ENCODE results near the gene HMCES.
"Not testable (repeated sequence)": the region's sequence is repeated elsewhere in the genome, so short reads cannot be mapped to it uniquely, and the experiment has no call there.

HMCES gene

DNA sequence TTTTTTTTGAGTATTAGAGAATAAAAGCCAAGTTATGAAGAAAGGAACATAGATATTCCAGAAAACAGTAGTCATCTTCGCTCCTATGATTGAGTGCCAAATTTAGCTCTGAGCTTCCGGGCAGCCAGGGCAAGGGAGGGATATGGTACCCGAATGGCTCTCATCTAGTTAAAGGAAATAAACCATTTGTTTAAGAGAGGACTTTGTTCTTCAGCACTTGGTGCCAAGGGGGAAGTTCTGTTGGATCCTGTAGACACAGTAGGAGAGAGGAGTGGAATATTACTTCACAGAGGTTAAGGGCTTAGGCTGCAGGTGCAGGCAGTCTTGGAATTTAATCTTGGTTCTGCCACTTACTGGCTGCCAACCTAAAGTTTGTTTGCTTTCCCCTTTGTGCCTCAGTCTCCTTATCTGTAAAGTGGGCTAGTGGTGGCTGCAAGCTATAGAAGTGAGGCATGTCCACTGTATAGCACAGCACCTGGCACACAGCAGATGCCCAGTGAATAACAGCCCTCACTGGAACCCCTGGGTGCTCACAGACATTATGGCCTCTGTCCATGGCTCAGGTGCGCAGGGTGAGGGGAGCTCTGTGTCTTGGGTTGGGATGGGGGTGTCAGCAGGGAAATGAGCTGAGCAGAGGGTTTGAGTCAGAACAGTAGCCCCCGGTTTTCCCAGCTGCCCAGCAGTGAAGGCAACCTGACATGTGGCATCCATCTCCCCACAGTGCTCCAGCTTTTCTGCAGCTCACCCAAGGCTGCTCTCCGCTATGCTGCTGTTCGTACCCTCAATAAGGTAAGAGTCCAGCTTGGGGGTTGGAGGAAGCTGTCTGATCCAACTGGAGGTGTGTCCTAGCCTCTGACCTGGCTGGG lies 18.8 kb upstream of the HMCES start:
- DNase-seq: no peak

- no peak for DNase-seq
These were observed 18.1 kb upstream of the HMCES start for GRCh38 chr3:129260606-129261005.

- no peak for DNase-seq
These were observed 16.8 kb upstream of the HMCES start for GRCh38 chr3:129261894-129262293.

DNA sequence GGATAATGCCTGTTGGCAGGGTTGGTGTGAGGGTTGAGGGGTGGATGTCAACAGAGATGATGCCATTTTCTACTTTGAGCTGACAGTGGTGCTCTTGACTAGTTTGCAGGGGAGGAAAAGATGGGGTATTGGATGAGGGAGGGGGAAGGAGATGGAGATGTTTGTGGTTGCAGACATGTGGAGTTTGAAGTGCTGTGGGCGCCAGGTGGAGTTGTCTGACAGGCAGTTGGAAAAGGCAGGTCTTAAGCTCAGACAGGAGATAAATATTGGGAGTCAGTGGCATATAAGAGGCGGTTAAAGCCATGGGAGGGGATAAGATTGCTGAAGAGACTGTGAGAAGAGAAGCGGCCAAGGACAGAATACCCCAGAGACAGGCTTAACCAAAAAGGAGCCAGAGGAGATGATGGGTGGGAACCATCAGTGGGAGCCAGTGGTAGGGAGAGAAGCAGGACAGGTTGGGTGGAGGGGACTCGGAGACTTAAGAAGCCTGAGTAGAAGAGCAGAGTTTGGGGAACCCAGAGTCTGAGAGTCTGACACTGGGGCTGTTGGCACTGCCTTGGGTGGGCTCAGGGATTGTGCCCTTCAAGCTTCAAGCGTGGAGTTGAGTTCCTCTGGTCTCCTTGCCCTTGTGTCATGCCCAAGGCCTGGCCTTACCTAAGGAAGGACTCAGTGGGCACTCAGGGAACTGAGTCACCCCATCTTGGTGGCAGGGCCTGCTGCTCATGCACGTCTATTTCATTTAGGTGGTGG lies 15.3 kb upstream of the HMCES start:
- no peak for DNase-seq

GRCh38 chr3:129264994-129265393 lies 13.7 kb upstream of the HMCES start:
- not testable (repeated sequence) for DNase-seq

GRCh38 chr3:129266651-129267050 lies 12.0 kb upstream of the HMCES start:
- no peak for DNase-seq

DNA sequence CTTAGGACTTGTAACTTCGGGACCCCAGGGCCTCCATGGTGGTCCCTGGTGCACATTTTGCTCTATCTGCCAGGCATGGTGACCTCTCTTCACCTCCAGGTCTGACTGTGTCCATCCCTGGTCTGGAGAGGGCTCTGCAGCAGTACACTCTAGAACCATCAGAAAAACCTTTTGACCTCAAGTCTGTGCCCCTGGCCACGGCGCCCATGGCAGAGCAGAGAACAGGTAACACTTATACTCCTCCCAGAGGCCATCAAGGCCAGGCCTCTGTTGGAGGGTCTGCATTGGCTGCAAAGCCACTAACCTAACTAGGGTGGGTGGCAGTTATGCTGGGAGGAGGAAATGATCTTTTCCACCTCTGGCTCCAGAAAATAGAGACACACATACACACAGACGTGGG lies 10.3 kb upstream of the HMCES start:
- no peak for DNase-seq

DNA sequence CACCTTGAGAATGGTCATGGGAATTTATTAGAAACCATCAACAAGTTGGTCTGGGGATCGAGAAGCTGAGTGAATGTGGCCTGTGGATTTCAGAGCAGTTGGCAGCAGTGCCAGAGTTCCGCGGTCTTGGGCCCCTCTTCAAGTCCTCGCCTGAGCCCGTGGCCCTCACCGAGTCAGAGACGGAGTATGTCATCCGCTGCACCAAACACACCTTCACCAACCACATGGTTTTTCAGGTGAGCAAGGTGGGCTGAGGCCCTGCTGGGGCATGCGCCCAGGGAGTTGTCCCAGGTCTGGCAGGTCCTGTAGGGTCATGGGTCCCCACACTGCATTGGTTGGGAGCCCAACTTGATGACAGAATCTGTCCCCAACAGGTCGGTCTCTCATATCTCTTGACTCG lies 7.0 kb upstream of the HMCES start:
- no peak for DNase-seq

DNA sequence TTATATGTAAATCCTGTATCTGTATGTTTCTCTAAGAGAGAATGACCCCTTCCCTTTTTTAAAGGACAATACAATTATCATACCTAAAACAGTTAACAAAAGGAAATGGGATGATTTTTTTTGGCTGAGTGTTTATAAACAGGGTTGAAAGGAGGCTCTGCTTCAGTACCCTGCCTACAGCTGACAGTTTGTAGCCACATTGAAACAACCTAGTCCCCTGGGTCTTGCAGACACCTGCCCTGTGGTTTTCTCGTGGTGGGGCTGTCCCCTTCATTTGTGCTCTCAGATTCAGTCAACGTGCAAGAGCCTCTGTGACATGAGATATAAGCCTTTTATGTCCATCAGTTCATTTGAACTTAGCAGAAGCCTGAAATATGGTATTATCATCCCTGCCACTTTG lies 2.3 kb upstream of the HMCES start:
- no peak for DNase-seq

DNA sequence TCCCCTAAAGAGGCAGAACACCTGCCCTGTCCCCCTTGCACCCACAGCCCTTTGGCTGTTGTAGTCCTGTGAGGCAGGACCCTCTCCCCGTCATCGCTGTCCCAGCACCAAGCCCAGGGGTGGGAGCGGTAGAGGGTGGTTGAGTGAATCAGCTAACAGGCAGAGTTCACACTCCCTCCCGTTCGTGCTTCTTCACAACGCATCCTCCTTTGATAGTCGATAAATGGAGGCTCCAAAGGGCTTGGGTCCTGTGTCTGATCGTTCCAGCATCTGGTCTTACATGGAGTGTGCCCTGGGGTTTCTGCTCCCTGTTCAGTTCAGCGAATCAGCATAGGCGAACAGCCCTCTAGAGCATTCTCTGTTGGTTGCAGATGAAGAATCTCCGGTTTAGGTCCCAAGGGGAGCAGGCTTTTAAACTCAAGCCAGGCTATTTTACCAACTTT lies 820 bp upstream of the HMCES start:
- no peak for DNase-seq

- DNase-seq: peak; percentile 30
These were observed 566 bp downstream of the HMCES start for GRCh38 chr3:129278966-129279906.

- DNase-seq: no peak
These were observed 1.5 kb downstream of the HMCES start for GRCh38 chr3:129280183-129280582.

- DNase-seq: no peak
These were observed 3.1 kb downstream of the HMCES start for GRCh38 chr3:129281726-129282125.

DNA sequence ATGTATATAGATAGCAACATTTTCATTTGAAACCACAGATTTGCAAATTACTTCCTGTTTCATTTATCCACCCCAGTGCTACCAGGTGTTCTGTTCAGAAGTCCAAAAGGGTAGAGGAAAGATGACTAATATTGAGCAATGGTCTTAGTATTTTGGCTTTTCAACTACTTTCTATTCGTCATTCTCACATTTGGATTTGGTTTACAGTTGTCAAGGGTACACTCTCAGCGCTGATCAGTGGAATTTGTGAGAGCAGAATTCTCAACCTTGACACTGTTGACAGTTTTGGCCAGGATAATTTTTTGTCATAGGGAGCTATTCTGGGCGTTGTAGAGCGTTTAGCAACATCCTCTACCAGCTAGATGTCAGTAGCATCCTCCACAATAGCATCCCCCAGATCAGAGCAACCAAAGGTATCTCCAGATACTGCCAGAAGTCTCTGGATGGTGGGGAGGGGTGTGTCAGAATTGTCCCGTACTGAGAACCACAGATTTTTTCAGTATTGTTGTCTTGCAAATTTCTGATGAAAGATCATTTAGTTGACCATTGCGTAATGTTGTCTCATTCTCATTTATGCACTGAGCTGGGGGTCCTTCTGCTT lies 4.2 kb downstream of the HMCES start:
- DNase-seq: no peak

DNA sequence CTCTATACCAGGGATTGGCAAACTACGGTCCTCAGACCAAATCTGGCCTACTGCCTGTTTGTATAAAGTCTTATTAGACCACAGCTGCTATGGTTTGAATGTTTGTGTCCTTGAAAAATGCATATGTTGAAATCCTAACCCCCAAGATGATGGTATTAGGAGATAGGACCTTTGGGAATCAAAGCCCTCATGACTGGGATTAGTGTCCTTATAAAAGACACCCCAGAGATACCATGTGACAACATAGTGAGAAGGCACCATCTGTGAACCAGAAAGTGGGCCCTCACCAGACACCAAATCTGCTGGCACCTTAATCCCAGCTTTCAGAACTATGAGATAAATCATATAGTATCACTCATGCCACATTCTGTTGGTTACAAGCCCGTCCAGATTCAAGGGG lies 7.4 kb downstream of the HMCES start:
- no peak for DNase-seq

- no peak for DNase-seq
These were observed 9.8 kb downstream of the HMCES start for GRCh38 chr3:129288446-129288845.

- no peak for DNase-seq
These were observed 10.7 kb downstream of the HMCES start for GRCh38 chr3:129289201-129289921.

DNA sequence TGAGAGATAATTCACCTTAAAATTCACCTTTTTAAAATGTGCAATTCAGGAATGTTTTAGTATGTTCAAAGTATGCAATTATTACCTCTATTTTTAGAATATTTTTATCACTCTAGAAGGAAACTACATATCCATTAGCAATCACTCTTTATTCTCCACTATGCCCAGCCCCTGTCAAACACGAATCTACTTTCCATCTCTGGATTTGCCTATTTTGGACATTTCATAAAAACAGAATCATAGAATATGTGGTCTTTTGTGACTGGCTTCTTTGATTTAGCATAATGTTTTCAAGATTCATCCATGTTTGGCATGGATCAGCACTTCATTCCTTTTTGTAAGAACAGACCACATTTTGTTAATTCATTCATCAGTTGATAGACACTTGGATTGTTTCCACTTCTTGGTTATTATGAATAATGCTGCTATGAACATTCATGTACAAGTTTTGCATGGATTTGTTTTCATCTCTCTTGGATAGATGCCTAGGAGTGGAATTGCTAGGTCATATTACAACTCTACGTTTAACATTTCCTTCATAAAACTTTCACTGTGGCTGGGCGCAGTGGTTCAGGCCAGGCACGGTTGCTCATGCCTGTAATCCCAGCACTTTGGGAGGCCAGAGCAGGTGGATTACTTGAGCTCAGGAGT lies 12.7 kb downstream of the HMCES start:
- no peak for DNase-seq

GRCh38 chr3:129295286-129295685 lies 16.6 kb downstream of the HMCES start:
- no peak for DNase-seq

GRCh38 chr3:129304146-129304961 lies 25.7 kb downstream of the HMCES start:
- DNase-seq: no peak

GRCh38 chr3:129304962-129305222 lies 26.2 kb downstream of the HMCES start:
- DNase-seq: no peak

Measured in NCI-H1092 treated with DMSO at 0.1 percent for 48 hours (cell line).